ENCODE data around the gene PRPF40A. TPM values are rescaled to one million over a fixed set of nuclear protein-coding genes. Genes with fewer than 3 reads are reported as not detected.

The PRPF40A gene
- total and polyA plus RNA-seq, 2 of the 13 experiments (the other 11 are each of a cell fraction or from before 2014, with no cell fraction given), result 146 to 207 TPM

GRCh38 chr2:152762202-152762601 lies 44.9 kb upstream of the PRPF40A start:
- Histone ChIP-seq H3K36me3 (replicated peaks in 1 of 2; ENCODE audit: control insufficient read depth in 1 of 2, insufficient read depth in 2 of 2, low read length in 2 of 2) (peaks cover 10 to 16% of the 10 kb centered on the region in 2 experiments; a peak in 4 of 5 replicates), H3K27me3 (ENCODE audit: control insufficient read depth in 1 of 2, insufficient read depth in 2 of 2, low read length in 2 of 2) (no peaks in the 10 kb centered on the region), H3K4me2 (ENCODE audit: low read depth, low read length) (no peak overlapping the region), H3K4me1 (ENCODE audit: insufficient read depth, low read length) (no peaks in the 10 kb centered on the region), H3K9me3 (ENCODE audit: low read length) (no peaks in the 10 kb centered on the region), H3K79me2 (ENCODE audit: insufficient read depth, low read length) (no peaks in the 10 kb centered on the region), H3K4me3 (replicated peaks in 1 of 3; ENCODE audit: insufficient read depth in 1 of 3, low read depth in 2 of 3, low read length in 3 of 3) (no peak overlapping the region), H2AFZ (ENCODE audit: low read length) (no peak overlapping the region), H3K27ac (ENCODE audit: extremely low read length, insufficient read depth, low read length) (no peak overlapping the region), H3K9ac (ENCODE audit: insufficient read depth, low read depth, low read length) (no peak overlapping the region), H4K20me1 (ENCODE audit: insufficient read depth, low read length) (no peaks in the 10 kb centered on the region)
- intact Hi-C loops (cut with micrococcal nuclease; ENCODE audit: unreplicated experiment) (no loop called here), in situ Hi-C loops (cut with HindIII; ENCODE audit: extremely low pct_ligation_motif_present, low pct_unique_long_range_greater_than_20kb) (no loop called here)
- ChIA-PET POLR2A (no interaction called here), CTCF (ENCODE audit: low intra/inter-chr PET ratio, low total read pairs) (no interaction called here)
- no peak for DNase-seq (ENCODE audit: low spot score)
- FAIRE-seq, result no peak
- WGBS (ENCODE audit: low lambda C conversion rate), result 89% methylated on average over 5 of the region's 5 CpGs
- TF ChIP-seq PHF8 (CRISPR knock-in tag; IDR thresholded peaks at IDR 0.05), result no peak
- TF ChIP-seq MAZ (IDR thresholded peaks at IDR 0.05; ENCODE audit: borderline replicate concordance, low read depth, low read length), result no peak
- TF ChIP-seq MAZ (CRISPR knock-in tag; IDR thresholded peaks at IDR 0.05; ENCODE audit: low read depth), result no peak
- no peak for TF ChIP-seq AGO2 (optimal IDR thresholded peaks at IDR 0.05; ENCODE audit: low read depth, low read length)
- TF ChIP-seq JUNB (CRISPR knock-in tag; IDR thresholded peaks at IDR 0.05; ENCODE audit: borderline replicate concordance), result no peak
- no peak for TF ChIP-seq AHR (CRISPR knock-in tag; IDR thresholded peaks at IDR 0.05)
- no TSS peak for BruUV-seq (replicated peaks)
- ATAC-seq, result no peak

- H3K4me3 ChIP-seq (replicated peaks in 1 of 3; ENCODE audit: insufficient read depth in 1 of 3, low read depth in 2 of 3, low read length in 3 of 3), result no peak overlapping the region
- H3K4me2 ChIP-seq (ENCODE audit: low read depth, low read length), result no peak overlapping the region
- intact Hi-C loops (cut with micrococcal nuclease; ENCODE audit: unreplicated experiment), result no loop called here
- DNase-seq (ENCODE audit: low spot score), result no peak
- H3K9me3 ChIP-seq (ENCODE audit: low read length), result no peaks in the 10 kb centered on the region
- WGBS (ENCODE audit: low lambda C conversion rate), result 97% methylated on average over 4 of the region's 4 CpGs
- no peaks in the 10 kb centered on the region for H3K79me2 ChIP-seq (ENCODE audit: insufficient read depth, low read length)
- H3K36me3 ChIP-seq (replicated peaks in 1 of 2; ENCODE audit: control insufficient read depth in 1 of 2, insufficient read depth in 2 of 2, low read length in 2 of 2), result peaks cover 10 to 24% of the 10 kb centered on the region in 2 experiments; a peak in 4 of 5 replicates
- no peak for ATAC-seq
- ChIA-PET CTCF (ENCODE audit: low intra/inter-chr PET ratio, low total read pairs) (no interaction called here), POLR2A (no interaction called here)
- no peak for FAIRE-seq
- H4K20me1 ChIP-seq (ENCODE audit: insufficient read depth, low read length), result no peaks in the 10 kb centered on the region
- H3K27me3 ChIP-seq (ENCODE audit: control insufficient read depth in 1 of 2, insufficient read depth in 2 of 2, low read length in 2 of 2), result no peaks in the 10 kb centered on the region
- no peaks in the 10 kb centered on the region for H3K4me1 ChIP-seq (ENCODE audit: insufficient read depth, low read length)
- no peak overlapping the region for H3K9ac ChIP-seq (ENCODE audit: insufficient read depth, low read depth, low read length)
- no TSS peak for BruUV-seq (replicated peaks)
- no peak overlapping the region for H3K27ac ChIP-seq (ENCODE audit: extremely low read length, insufficient read depth, low read length)
- no peak overlapping the region for H2AFZ ChIP-seq (ENCODE audit: low read length)
- in situ Hi-C loops (cut with HindIII; ENCODE audit: extremely low pct_ligation_motif_present, low pct_unique_long_range_greater_than_20kb), result no loop called here
- no peak for TF ChIP-seq ZNF234 (CRISPR knock-in tag; conservative IDR thresholded peaks at IDR 0.05)
- TF ChIP-seq BRD4 (CRISPR knock-in tag; IDR thresholded peaks at IDR 0.05), result no peak
- no peak for TF ChIP-seq NFIC (IDR thresholded peaks at IDR 0.05; ENCODE audit: low read length)
- no peak for TF ChIP-seq ZFP36L1 (CRISPR knock-in tag; IDR thresholded peaks at IDR 0.05)
- TF ChIP-seq ONECUT2 (CRISPR knock-in tag; IDR thresholded peaks at IDR 0.05), result no peak
- TF ChIP-seq ZNF687 (CRISPR knock-in tag; IDR thresholded peaks at IDR 0.05), result no peak
- TF ChIP-seq CREB1 (IDR thresholded peaks at IDR 0.05), result no peak
- no peak for TF ChIP-seq CREB1 (CRISPR knock-in tag; IDR thresholded peaks at IDR 0.05)
- TF ChIP-seq MEIS1 (CRISPR knock-in tag; IDR thresholded peaks at IDR 0.05; ENCODE audit: borderline replicate concordance), result no peak
- TF ChIP-seq RELA (CRISPR knock-in tag; IDR thresholded peaks at IDR 0.05), result no peak
- no peak for TF ChIP-seq ZNF24 (IDR thresholded peaks at IDR 0.05)
Observed at GRCh38 chr2:152761214-152761613, 44.0 kb upstream of the PRPF40A start.

Data from HepG2 (cell line).